HL-60 (cell line): ENCODE data around the gene KLHL36.
A peak's percentile ranks its signal among the peaks of the same experiment; 100 is the strongest.

Source experiments
- DNase-seq, 2 experiments: peaks; one replicate each; pipeline ENCODE4 v3.0.0-alpha.2; 2010 to 2020; ENCODE audit warnings: low read depth in 1 of 2, low spot score in 1 of 2
- H3K27ac ChIP-seq: fragments of 250-450 bp; sonication (Bioruptor Pico); replicated peaks from 2 replicates; pipeline ENCODE4 v1.5.1; 2020; ENCODE audit warnings: mild to moderate bottlenecking, moderate library complexity
- H3K27me3 ChIP-seq: fragments of 250-450 bp; sonication (Bioruptor Pico); 2 replicates; pipeline ENCODE4 v1.5.1; 2021; ENCODE audit warnings: mild to moderate bottlenecking, moderate library complexity; ENCODE audit not compliant: insufficient read depth, poor library complexity, severe bottlenecking
- H3K4me3 ChIP-seq: replicated peaks from 2 replicates; pipeline ENCODE4 v1.5.1; 2011; ENCODE audit warnings: mild to moderate bottlenecking, control low read depth, low read length; ENCODE audit not compliant: insufficient read depth
- GABPA ChIP-seq: IDR thresholded peaks from 2 replicates; pipeline ENCODE4 v1.6.1; 2012; ENCODE audit warnings: low read depth
- POLR2AphosphoS5 ChIP-seq: IDR thresholded peaks from 2 replicates; pipeline ENCODE4 v1.6.1; 2012; ENCODE audit warnings: low read depth
- SPI1 ChIP-seq: IDR thresholded peaks from 2 replicates; pipeline ENCODE4 v1.6.1; 2012; ENCODE audit warnings: low read depth, mild to moderate bottlenecking, borderline replicate concordance
- TF ChIP-seq, protein P1 (sequence below): IDR thresholded peaks from one replicate; pipeline ENCODE4 v1.5.1; 2011; ENCODE audit warnings: low read length, control low read depth, inconsistent platforms; ENCODE audit not compliant: insufficient read depth
- TF ChIP-seq, protein P2 (sequence below): IDR thresholded peaks from 2 replicates; pipeline ENCODE4 v1.6.1; 2012; ENCODE audit warnings: low read depth; ENCODE audit not compliant: insufficient replicate concordance

Gene KLHL36

DNA sequence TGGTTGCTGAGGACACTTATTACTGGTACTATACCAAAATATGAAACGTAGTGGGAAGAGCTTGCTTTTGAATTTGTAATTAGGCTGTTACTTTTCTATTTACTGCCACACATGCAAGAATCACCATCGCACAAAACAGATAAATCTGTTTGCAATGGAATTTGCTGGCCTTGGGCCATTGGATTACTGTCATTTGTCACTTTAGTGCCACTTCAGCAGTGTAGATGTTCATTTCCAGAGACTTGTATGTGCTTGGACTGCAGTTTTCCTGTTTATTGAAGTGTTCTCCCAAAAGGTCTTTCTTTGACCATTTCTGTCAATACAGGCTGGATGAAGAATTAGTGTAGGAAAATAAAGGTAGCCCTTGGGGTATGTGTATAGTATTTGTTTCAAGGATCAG is 55.9 kb downstream of the KLHL36 start:
- no peak for DNase-seq

DNA sequence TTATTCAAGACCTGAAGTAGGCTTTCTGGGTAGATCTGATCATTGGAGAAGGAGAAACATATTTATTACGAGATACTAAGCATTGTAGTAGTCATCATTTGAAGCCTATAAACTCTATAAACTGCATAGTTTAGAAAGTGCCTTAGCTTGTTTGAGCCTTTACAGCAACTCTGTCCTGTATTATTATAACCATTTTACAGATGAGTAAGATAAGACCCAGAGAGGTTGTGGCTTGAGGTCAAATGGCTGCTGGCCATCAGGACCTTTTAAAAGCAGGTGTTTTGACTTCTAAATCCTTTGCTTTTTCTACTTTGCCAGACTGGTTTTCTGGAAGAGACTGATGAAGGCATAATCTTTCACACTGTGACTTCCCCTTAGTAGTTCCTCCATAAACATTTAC is 58.5 kb downstream of the KLHL36 start:
- Histone ChIP-seq H3K27ac (no peak overlapping the region), H3K27me3 (no peaks in the 10 kb centered on the region), H3K4me3 (no peak overlapping the region)
- TF ChIP-seq GABPA = no peak
- TF ChIP-seq SPI1 = peak; percentile 43; the same call in 1 of the 2 replicates
- no peak for DNase-seq

More for the DNA sequence above, 55.9 kb downstream of the KLHL36 start:
- H3K27ac ChIP-seq = no peak overlapping the region
- TF ChIP-seq GABPA = no peak
- TF ChIP-seq, protein P1, sequence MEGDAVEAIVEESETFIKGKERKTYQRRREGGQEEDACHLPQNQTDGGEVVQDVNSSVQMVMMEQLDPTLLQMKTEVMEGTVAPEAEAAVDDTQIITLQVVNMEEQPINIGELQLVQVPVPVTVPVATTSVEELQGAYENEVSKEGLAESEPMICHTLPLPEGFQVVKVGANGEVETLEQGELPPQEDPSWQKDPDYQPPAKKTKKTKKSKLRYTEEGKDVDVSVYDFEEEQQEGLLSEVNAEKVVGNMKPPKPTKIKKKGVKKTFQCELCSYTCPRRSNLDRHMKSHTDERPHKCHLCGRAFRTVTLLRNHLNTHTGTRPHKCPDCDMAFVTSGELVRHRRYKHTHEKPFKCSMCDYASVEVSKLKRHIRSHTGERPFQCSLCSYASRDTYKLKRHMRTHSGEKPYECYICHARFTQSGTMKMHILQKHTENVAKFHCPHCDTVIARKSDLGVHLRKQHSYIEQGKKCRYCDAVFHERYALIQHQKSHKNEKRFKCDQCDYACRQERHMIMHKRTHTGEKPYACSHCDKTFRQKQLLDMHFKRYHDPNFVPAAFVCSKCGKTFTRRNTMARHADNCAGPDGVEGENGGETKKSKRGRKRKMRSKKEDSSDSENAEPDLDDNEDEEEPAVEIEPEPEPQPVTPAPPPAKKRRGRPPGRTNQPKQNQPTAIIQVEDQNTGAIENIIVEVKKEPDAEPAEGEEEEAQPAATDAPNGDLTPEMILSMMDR = no peak
- TF ChIP-seq SPI1 = no peak
- TF ChIP-seq POLR2AphosphoS5 = no peak
- TF ChIP-seq, protein P2, sequence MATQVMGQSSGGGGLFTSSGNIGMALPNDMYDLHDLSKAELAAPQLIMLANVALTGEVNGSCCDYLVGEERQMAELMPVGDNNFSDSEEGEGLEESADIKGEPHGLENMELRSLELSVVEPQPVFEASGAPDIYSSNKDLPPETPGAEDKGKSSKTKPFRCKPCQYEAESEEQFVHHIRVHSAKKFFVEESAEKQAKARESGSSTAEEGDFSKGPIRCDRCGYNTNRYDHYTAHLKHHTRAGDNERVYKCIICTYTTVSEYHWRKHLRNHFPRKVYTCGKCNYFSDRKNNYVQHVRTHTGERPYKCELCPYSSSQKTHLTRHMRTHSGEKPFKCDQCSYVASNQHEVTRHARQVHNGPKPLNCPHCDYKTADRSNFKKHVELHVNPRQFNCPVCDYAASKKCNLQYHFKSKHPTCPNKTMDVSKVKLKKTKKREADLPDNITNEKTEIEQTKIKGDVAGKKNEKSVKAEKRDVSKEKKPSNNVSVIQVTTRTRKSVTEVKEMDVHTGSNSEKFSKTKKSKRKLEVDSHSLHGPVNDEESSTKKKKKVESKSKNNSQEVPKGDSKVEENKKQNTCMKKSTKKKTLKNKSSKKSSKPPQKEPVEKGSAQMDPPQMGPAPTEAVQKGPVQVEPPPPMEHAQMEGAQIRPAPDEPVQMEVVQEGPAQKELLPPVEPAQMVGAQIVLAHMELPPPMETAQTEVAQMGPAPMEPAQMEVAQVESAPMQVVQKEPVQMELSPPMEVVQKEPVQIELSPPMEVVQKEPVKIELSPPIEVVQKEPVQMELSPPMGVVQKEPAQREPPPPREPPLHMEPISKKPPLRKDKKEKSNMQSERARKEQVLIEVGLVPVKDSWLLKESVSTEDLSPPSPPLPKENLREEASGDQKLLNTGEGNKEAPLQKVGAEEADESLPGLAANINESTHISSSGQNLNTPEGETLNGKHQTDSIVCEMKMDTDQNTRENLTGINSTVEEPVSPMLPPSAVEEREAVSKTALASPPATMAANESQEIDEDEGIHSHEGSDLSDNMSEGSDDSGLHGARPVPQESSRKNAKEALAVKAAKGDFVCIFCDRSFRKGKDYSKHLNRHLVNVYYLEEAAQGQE = no peak
- no peak overlapping the region for H3K4me3 ChIP-seq
- no peaks in the 10 kb centered on the region for H3K27me3 ChIP-seq

DNA sequence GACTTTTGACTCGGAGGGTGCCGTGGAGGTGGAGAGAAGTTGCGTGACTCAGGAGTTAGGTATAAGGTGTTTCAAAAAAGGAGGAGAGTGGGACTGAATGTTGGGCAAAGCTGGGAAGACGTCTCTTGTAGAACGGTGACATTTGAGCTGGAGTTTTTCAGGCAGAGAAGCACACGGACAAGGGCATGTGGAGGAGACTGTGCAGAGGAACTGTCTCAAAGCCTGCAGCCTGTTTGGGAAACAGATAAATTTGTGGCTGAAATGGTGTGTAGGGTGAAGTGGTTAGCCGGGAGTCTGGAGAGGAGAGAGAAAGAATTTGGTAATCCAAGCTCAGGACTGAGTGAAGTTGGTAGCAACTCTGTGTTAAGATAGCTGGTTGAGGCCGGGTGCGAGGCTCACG is 61.3 kb downstream of the KLHL36 start:
- H3K27ac ChIP-seq = no peak overlapping the region
- DNase-seq = no peak
- H3K4me3 ChIP-seq = no peak overlapping the region
- no peaks in the 10 kb centered on the region for H3K27me3 ChIP-seq
- TF ChIP-seq, protein P1 = no peak
- no peak for TF ChIP-seq POLR2AphosphoS5
- TF ChIP-seq GABPA = no peak

DNA sequence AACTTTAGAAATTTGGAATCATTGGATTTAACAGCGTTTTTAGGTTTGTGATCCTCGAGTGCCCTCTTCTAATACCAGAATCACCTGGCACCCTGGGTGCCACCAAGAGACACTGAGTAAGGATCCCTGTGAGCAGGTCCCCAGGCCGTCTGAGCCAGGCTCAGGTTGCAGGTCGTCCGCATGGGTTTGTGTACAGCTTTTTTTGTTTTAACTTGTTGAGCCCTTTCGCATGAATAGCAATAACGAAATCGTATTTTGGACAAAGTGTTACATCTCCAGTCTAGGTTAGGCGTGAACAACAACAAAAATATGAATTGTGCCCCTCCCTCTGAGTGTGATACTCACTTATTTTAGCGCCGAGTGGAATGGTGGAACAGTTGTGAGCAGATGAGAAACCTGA is 62.4 kb downstream of the KLHL36 start:
- no peak overlapping the region for H3K4me3 ChIP-seq
- DNase-seq = no peak
- TF ChIP-seq, protein P1 = no peak
- TF ChIP-seq POLR2AphosphoS5 = no peak
- no peaks in the 10 kb centered on the region for H3K27me3 ChIP-seq
- no peak overlapping the region for H3K27ac ChIP-seq
